ENCODE measurements around the gene UBR4. TPM values are rescaled to one million over a fixed set of nuclear protein-coding genes. Genes with fewer than 3 reads are reported as not detected.
A peak's percentile ranks its signal among the peaks of the same experiment; 100 is the strongest.

Gene UBR4
- polyA plus RNA-seq, 3 donors from 2014 or later, result 1.5 to 23.7 (median 8.0) TPM

DNA sequence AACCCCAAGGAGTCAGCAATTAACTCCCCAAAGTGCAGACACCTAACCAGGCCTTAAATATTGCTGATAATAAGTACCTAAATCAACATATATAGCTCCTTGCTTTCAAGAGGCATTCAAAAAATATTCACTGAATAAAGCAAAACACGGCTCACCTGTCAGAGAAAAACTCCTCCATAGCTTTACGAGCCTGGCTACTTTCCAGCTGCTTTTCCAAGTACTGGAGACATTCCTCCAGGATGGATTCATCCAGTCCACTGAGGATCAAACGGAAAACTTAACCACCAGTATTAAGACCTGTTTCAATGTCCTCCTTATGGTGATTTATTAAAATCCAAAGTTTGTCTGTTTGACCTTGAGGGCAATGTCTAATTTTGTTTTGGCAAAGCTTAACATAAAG lies 44.6 kb downstream of the UBR4 start:
- no peaks in the 10 kb centered on the region for H3K4me1 Mint-ChIP-seq
- H3K27me3 Mint-ChIP-seq (ENCODE audit: low read depth in 3 of 3), result peaks cover 0 to 1% (median 0%) of the 10 kb centered on the region in 3 donors
- H3K27ac Mint-ChIP-seq, result no peak overlapping the region
- H3K4me3 Mint-ChIP-seq, result no peak overlapping the region
- DNase-seq, result no peak
- peaks cover 9 to 90% (median 77%) of the 10 kb centered on the region in 3 donors for H3K36me3 Mint-ChIP-seq
- H3K9me3 Mint-ChIP-seq, result no peaks in the 10 kb centered on the region

DNA sequence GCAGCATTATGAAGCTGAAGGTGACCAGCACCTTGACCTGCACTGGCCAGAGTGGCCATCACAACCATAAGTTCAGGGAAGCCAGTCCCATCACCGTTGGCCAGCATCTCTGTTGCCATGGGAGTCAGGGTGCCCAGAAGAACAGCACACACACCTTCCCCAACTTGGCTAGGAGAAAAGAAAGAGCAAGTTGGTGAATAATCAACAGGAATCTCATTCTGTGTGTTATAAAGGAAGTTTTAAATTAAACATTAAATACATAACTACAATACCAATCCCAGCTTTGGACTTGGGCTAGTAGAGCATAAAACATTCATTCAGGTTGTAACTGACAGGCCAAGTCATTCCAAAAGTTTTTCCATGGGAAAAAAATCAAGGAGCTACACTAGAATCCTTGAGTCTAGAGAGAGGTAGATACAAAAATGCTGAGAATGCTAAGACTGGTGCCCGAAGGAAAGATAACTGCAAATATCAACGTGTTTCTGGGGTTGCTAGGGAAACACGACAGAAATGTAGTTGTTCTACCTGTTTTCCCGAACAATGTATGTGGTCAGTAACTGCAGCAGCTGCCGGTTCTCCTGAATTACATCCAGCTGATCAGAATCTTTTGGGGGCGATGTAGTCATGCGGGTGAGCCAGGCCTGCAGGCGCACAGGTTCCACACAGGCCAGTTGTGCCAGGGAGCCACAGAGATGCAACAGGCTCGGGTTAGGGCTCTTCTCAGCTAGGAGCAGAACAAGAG lies 45.6 kb downstream of the UBR4 start:
- Mint-ChIP-seq H3K27me3 (ENCODE audit: low read depth in 3 of 3) (peaks cover 0 to 1% (median 0%) of the 10 kb centered on the region in 3 donors), H3K9me3 (no peaks in the 10 kb centered on the region), H3K27ac (no peak overlapping the region), H3K4me3 (no peak overlapping the region), H3K4me1 (no peaks in the 10 kb centered on the region), H3K36me3 (peaks cover 9 to 89% (median 82%) of the 10 kb centered on the region in 3 donors)
- DNase-seq, result no peak

DNA sequence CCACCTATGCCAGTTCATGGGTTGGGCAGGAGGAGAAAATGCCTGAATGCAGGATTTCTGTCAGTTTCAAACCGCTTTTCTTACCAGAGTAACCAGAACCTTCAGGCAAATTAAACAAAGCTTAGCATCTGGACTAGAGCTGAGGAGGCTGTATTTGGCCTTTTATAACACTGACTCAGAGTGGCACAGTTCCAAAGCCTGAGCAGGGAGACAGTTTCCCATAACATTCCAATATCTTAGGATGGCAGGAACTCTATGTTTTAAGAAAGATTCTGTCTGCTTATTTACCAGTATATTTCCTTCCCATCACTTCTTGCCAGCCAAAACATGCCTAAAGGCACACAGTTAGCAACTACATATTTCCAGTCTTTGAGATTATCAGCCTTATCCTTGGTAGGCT lies 46.8 kb downstream of the UBR4 start:
- Mint-ChIP-seq H3K4me3 (no peak overlapping the region), H3K4me1 (no peaks in the 10 kb centered on the region), H3K27ac (no peak overlapping the region), H3K27me3 (ENCODE audit: low read depth in 3 of 3) (peaks cover 0 to 1% (median 0%) of the 10 kb centered on the region in 3 donors), H3K36me3 (peaks cover 10 to 83% (median 76%) of the 10 kb centered on the region in 3 donors), H3K9me3 (no peaks in the 10 kb centered on the region)
- DNase-seq, result no peak

- Mint-ChIP-seq H3K4me3 (no peak overlapping the region), H3K36me3 (peaks cover 14 to 74% (median 64%) of the 10 kb centered on the region in 3 donors), H3K9me3 (no peaks in the 10 kb centered on the region), H3K4me1 (no peaks in the 10 kb centered on the region), H3K27ac (peak overlapping the region in 1 of 6 donors; percentile 24), H3K27me3 (ENCODE audit: low read depth in 3 of 3) (peaks cover 0 to 1% (median 0%) of the 10 kb centered on the region in 3 donors)
- DNase-seq, result no peak
Measured at GRCh38 chr1:19160831-19161230, 49.2 kb downstream of the UBR4 start.

- no peak overlapping the region for H3K27ac Mint-ChIP-seq
- DNase-seq, result no peak
- H3K4me3 Mint-ChIP-seq, result no peak overlapping the region
- peaks cover 34 to 74% (median 56%) of the 10 kb centered on the region in 3 donors for H3K36me3 Mint-ChIP-seq
- no peaks in the 10 kb centered on the region for H3K9me3 Mint-ChIP-seq
- no peaks in the 10 kb centered on the region for H3K4me1 Mint-ChIP-seq
- peaks cover 0 to 1% (median 0%) of the 10 kb centered on the region in 3 donors for H3K27me3 Mint-ChIP-seq (ENCODE audit: low read depth in 3 of 3)
Measured at GRCh38 chr1:19157653-19158052, 52.4 kb downstream of the UBR4 start.

GRCh38 chr1:19156676-19157075 lies 53.4 kb downstream of the UBR4 start:
- Mint-ChIP-seq H3K9me3 (no peaks in the 10 kb centered on the region), H3K27ac (no peak overlapping the region), H3K27me3 (ENCODE audit: low read depth in 3 of 3) (peaks cover 0 to 1% (median 0%) of the 10 kb centered on the region in 3 donors)

DNA sequence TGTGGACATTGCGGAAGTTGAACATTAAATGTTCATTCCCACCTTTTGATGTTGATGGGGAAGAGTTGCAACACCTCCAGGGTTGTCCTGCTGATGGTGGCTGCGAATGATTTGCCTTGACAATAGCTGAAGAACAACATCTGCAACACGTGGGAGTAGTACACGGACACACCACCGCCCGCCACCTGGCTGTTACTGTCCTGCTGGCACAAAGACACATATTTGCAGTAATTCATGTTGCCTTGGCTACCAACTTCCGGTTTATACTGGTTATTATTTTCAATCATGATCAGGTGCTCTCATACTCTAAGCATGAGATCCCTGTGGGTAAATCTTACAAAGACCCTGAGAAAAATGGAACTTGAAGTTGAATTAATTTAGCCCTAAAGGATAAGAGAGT lies 55.2 kb downstream of the UBR4 start:
- Mint-ChIP-seq H3K4me3 (no peak overlapping the region), H3K27ac (no peak overlapping the region), H3K4me1 (no peaks in the 10 kb centered on the region), H3K27me3 (ENCODE audit: low read depth in 3 of 3) (no peaks in the 10 kb centered on the region), H3K9me3 (no peaks in the 10 kb centered on the region), H3K36me3 (peaks cover 43 to 74% (median 47%) of the 10 kb centered on the region in 3 donors)
- DNase-seq, result no peak

More at GRCh38 chr1:19156676-19157075, 53.4 kb downstream of the UBR4 start:
- Mint-ChIP-seq H3K4me1 (no peaks in the 10 kb centered on the region), H3K4me3 (no peak overlapping the region), H3K36me3 (peaks cover 38 to 74% (median 57%) of the 10 kb centered on the region in 3 donors)
- no peak for DNase-seq

GRCh38 chr1:19153169-19153568 lies 56.9 kb downstream of the UBR4 start:
- no peaks in the 10 kb centered on the region for H3K4me1 Mint-ChIP-seq
- no peak for DNase-seq
- peaks cover 53 to 86% (median 55%) of the 10 kb centered on the region in 3 donors for H3K36me3 Mint-ChIP-seq
- no peaks in the 10 kb centered on the region for H3K27me3 Mint-ChIP-seq (ENCODE audit: low read depth in 3 of 3)
- no peaks in the 10 kb centered on the region for H3K9me3 Mint-ChIP-seq
- H3K4me3 Mint-ChIP-seq, result no peak overlapping the region
- H3K27ac Mint-ChIP-seq, result no peak overlapping the region

DNA sequence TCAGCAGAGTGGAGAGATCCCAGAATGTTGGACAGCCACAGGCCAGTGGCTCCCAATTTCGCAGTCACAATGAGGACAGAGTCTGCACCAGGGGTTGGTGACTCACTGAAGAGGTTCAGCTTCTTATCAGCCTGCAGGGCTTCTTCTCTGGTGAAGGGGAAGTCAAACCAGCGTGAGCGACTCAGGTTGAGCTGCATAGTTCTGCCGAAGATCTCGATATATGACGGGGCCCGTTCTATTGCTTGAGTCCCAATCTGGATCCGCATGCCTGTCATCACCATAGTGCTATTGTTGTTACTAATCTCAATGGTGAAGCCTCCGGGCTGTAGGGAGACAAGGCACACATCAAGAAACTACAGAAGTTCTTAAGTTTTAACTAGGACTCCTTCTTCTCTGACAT lies 58.5 kb downstream of the UBR4 start:
- Mint-ChIP-seq H3K9me3 (no peaks in the 10 kb centered on the region), H3K4me3 (no peak overlapping the region), H3K27me3 (ENCODE audit: low read depth in 3 of 3) (no peaks in the 10 kb centered on the region), H3K36me3 (peaks cover 63 to 93% (median 66%) of the 10 kb centered on the region in 3 donors), H3K4me1 (no peaks in the 10 kb centered on the region), H3K27ac (no peak overlapping the region)
- DNase-seq, result no peak

DNA sequence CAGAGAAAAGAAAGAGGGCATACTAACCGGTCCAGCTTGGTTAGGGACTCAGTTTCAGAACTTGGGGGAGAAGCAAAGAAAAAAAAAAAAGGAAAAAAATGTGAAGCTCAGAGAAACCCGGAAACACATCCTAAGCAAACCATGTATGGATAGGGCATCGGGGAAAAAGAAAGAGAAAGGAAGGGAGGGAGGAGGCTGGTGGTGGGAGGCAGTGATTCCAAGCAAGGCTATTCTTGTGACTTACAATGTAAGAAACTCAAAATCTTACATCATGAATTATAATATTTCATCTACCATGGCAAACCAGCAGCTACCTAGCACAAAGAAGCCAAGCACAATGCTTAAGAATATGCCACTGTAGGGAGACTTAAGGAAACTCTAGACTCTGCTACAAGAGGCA lies 60.3 kb downstream of the UBR4 start:
- peaks cover 63 to 96% (median 66%) of the 10 kb centered on the region in 3 donors for H3K36me3 Mint-ChIP-seq
- no peaks in the 10 kb centered on the region for H3K27me3 Mint-ChIP-seq (ENCODE audit: low read depth in 3 of 3)
- no peaks in the 10 kb centered on the region for H3K9me3 Mint-ChIP-seq
- no peak overlapping the region for H3K4me3 Mint-ChIP-seq
- peak overlapping the region in 2 of 6 donors; percentile 6 to 30 for H3K27ac Mint-ChIP-seq
- no peak for DNase-seq
- no peaks in the 10 kb centered on the region for H3K4me1 Mint-ChIP-seq

DNA sequence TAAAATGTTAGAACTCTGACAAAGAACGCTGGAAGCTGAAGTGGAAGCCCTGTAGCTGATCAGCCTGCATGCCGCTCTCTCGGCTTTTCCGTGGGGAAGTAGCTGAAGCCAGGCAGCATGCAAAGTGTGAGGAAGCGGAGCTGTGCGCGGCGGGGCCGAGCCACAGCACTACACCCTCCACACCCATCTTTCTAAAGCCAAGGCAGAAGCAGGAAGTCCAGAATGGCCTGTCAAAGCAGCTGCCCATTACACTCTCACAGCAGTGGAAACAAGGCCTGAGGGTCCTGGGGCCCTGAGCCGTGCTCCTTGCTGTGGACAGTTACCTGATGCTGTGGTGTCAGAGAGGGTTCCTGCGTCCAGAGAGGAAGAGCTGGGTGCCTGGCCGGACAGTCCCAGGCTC lies 69.6 kb downstream of the UBR4 start:
- Mint-ChIP-seq H3K27me3 (ENCODE audit: low read depth in 3 of 3) (no peaks in the 10 kb centered on the region), H3K27ac (no peak overlapping the region), H3K36me3 (peaks cover 27 to 68% (median 28%) of the 10 kb centered on the region in 3 donors), H3K9me3 (no peaks in the 10 kb centered on the region), H3K4me3 (no peak overlapping the region), H3K4me1 (no peaks in the 10 kb centered on the region)
- no peak for DNase-seq

DNA sequence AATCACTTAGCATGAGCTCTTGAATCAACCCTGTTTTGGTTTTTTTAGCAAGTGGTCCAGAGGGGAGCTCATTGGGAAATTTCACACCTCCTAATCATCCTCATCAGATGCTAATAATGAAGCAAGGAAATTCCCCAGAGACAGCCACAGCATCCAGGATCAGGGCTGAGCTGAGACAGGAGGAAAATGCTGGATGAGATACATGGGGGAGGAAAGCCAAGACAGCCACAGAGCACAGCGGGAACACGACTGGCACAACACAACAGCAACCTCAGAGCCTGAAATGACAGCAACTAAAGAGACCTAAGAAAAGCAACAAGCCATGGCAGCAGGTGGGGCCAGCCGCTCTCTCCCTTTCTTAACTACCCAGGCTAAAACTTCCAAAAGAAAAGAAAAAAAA lies 70.4 kb downstream of the UBR4 start:
- H3K36me3 Mint-ChIP-seq, result peaks cover 28 to 70% (median 33%) of the 10 kb centered on the region in 3 donors
- H3K27ac Mint-ChIP-seq, result peak overlapping the region in 3 of 6 donors; percentile 38 to 73 (median 40)
- H3K4me3 Mint-ChIP-seq, result no peak overlapping the region
- no peaks in the 10 kb centered on the region for H3K9me3 Mint-ChIP-seq
- H3K4me1 Mint-ChIP-seq, result no peaks in the 10 kb centered on the region
- no peaks in the 10 kb centered on the region for H3K27me3 Mint-ChIP-seq (ENCODE audit: low read depth in 3 of 3)
- DNase-seq, result no peak

DNA sequence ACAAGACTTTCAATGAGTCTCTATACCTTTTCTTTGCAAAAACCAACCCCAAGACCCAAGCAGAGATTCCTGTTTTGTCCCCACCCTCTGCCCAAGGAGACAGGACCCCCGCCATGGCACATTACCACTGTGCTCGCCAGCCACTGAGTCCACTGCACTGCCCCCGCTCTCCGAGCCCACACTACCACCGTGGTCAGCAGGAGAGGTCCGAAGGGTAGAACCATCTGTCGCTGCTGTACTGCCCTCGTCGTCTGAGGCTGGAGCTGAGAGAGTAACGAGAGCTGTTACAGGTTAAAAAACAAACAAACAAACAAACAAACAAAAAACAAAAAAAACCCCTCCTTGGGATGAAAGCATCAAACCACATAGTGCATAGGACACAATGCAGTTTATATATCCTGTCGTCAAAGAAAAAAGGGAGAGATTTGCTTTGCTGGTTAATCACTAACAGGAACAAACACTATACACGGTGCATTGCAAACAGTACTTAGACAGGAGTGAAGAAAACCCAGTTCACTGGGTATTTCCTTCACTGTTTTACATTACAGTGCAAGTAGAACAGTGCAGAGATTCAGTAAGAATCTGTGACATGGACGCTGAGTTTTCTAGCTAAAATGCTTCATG lies 71.0 kb downstream of the UBR4 start:
- Mint-ChIP-seq H3K36me3 (peaks cover 32 to 73% (median 37%) of the 10 kb centered on the region in 3 donors), H3K27ac (no peak overlapping the region), H3K27me3 (ENCODE audit: low read depth in 3 of 3) (no peaks in the 10 kb centered on the region), H3K4me1 (no peaks in the 10 kb centered on the region), H3K4me3 (no peak overlapping the region), H3K9me3 (no peaks in the 10 kb centered on the region)
- DNase-seq, result no peak

DNA sequence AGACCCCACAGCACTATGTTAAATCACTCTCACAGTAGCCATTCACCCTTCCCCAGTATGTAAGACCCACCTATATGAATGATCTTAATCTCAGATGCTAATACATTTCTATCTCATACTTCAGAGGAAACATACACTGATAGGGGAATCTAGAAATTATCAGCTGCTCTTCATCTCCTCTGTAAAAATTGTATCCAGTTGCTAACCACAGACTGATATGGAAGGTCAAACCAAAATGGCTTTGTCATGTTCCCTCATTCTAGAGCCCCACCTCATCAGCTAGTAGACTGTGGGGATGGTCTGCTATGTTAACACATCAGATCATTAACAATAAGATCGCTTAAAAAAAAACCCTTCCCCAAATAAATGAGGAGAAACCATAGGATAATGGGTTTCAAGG lies 71.7 kb downstream of the UBR4 start:
- Mint-ChIP-seq H3K9me3 (peaks cover 0 to under 1% (median 0%) of the 10 kb centered on the region in 6 donors), H3K4me3 (no peak overlapping the region), H3K27me3 (ENCODE audit: low read depth in 3 of 3) (no peaks in the 10 kb centered on the region), H3K36me3 (peaks cover 33 to 71% (median 39%) of the 10 kb centered on the region in 3 donors), H3K27ac (no peak overlapping the region), H3K4me1 (no peaks in the 10 kb centered on the region)
- DNase-seq, result no peak
